HL-60 (cell line): ENCODE measurements around the gene SFI1.

Experiments used
- POLR2AphosphoS5 ChIP-seq: IDR thresholded peaks from 2 replicates; pipeline ENCODE4 v1.6.1; 2012; ENCODE audit warnings: low read depth
- TF ChIP-seq, protein P1 (sequence below): IDR thresholded peaks from one replicate; pipeline ENCODE4 v1.5.1; 2011; ENCODE audit warnings: low read length, control low read depth, inconsistent platforms; ENCODE audit not compliant: insufficient read depth
- TF ChIP-seq, protein P2 (sequence below): IDR thresholded peaks from 2 replicates; pipeline ENCODE4 v1.6.1; 2012; ENCODE audit warnings: low read depth; ENCODE audit not compliant: insufficient replicate concordance

DNA sequence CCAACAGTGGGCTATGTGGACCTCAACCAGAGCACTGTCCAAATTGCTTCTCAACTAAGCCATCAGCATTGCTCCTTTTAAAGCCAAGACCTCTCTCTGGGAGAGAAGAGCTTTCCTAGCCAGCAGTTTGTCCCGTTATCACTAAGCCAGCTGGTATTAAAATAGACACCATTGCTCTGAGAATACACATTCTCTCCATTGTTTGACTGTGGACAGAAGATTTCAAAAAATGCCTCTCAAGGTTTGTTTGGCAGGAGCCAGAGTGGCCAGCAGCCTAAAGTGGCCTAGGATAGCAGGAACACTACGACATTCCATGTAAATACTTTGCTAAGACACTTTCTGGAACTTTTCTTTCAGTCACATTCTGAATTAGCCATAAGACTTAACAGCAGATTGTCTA, 48.0 kb upstream of the SFI1 start:
- TF ChIP-seq, protein P1, sequence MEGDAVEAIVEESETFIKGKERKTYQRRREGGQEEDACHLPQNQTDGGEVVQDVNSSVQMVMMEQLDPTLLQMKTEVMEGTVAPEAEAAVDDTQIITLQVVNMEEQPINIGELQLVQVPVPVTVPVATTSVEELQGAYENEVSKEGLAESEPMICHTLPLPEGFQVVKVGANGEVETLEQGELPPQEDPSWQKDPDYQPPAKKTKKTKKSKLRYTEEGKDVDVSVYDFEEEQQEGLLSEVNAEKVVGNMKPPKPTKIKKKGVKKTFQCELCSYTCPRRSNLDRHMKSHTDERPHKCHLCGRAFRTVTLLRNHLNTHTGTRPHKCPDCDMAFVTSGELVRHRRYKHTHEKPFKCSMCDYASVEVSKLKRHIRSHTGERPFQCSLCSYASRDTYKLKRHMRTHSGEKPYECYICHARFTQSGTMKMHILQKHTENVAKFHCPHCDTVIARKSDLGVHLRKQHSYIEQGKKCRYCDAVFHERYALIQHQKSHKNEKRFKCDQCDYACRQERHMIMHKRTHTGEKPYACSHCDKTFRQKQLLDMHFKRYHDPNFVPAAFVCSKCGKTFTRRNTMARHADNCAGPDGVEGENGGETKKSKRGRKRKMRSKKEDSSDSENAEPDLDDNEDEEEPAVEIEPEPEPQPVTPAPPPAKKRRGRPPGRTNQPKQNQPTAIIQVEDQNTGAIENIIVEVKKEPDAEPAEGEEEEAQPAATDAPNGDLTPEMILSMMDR = no peak
- TF ChIP-seq POLR2AphosphoS5 = no peak
- TF ChIP-seq, protein P2, sequence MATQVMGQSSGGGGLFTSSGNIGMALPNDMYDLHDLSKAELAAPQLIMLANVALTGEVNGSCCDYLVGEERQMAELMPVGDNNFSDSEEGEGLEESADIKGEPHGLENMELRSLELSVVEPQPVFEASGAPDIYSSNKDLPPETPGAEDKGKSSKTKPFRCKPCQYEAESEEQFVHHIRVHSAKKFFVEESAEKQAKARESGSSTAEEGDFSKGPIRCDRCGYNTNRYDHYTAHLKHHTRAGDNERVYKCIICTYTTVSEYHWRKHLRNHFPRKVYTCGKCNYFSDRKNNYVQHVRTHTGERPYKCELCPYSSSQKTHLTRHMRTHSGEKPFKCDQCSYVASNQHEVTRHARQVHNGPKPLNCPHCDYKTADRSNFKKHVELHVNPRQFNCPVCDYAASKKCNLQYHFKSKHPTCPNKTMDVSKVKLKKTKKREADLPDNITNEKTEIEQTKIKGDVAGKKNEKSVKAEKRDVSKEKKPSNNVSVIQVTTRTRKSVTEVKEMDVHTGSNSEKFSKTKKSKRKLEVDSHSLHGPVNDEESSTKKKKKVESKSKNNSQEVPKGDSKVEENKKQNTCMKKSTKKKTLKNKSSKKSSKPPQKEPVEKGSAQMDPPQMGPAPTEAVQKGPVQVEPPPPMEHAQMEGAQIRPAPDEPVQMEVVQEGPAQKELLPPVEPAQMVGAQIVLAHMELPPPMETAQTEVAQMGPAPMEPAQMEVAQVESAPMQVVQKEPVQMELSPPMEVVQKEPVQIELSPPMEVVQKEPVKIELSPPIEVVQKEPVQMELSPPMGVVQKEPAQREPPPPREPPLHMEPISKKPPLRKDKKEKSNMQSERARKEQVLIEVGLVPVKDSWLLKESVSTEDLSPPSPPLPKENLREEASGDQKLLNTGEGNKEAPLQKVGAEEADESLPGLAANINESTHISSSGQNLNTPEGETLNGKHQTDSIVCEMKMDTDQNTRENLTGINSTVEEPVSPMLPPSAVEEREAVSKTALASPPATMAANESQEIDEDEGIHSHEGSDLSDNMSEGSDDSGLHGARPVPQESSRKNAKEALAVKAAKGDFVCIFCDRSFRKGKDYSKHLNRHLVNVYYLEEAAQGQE = no peak
